A549 (cell line): ENCODE data around the gene NOSIP. TPM values are rescaled to one million over a fixed set of nuclear protein-coding genes. Genes with fewer than 3 reads are reported as not detected.

Experiments
- ATAC-seq, 2 experiments: fragments of 200-7000 bp in 1 of 2; fragments of >200 bp in 1 of 2; cut with Nextera tagmentation in 1 of 2; cut with Tn5 transposase in 1 of 2; 3 replicates each; pipeline versions ENCODE4 v1.8.0 to v1.9.1; 2018 to 2020; ENCODE audit warnings: mild to moderate bottlenecking in 1 of 2, moderate library complexity in 1 of 2
- CTCF ChIA-PET: fragments of 300-600 bp; sonication (Branson Sonifier 250); formaldehyde crosslinking; extraction: SDS; loops from one replicate; lab custom pipeline; 2021; ENCODE audit warnings: antibody characterized with exemption, inconsistent platforms; lab: Yijun Ruan, JAX
- POLR2A ChIA-PET: fragments of 350-600 bp; formaldehyde crosslinking; extraction: SDS; loops from one replicate; lab custom pipeline; 2021; ENCODE audit warnings: antibody characterized with exemption, inconsistent platforms; lab: Yijun Ruan, JAX
- DNase-seq, 2 experiments: peaks; one replicate each; pipeline versions ENCODE4 v3.0.0 to v3.0.0-alpha.2; 2011 to 2016; ENCODE audit warnings: low read depth in 1 of 2, low spot score in 1 of 2
- FAIRE-seq: peaks from 2 replicates; lab custom pipeline; 2011; peaks lifted over from hg19 to GRCh38; lab: Jason Lieb, UNC
- H3K27ac ChIP-seq, 2 experiments: fragments of >200 bp; sonication (Bioruptor Twin); formaldehyde crosslinking; 3 replicates each; pipeline ENCODE4 v1.5.1; 2016 to 2017
- H3K4me1 ChIP-seq: fragments of >200 bp; sonication (Bioruptor Twin); formaldehyde crosslinking; 3 replicates; pipeline ENCODE4 v1.6.1; 2016
- H3K4me2 ChIP-seq: fragments of >200 bp; sonication (Bioruptor Twin); formaldehyde crosslinking; 3 replicates; pipeline ENCODE4 v1.6.1; 2016
- H3K4me3 ChIP-seq: fragments of >200 bp; sonication (Bioruptor Twin); formaldehyde crosslinking; 3 replicates; pipeline ENCODE4 v1.5.1; 2016
- H3K9me3 ChIP-seq: fragments of >200 bp; sonication (Bioruptor Twin); formaldehyde crosslinking; 3 replicates; pipeline ENCODE4 v1.6.1; 2016
- ATOH8 ChIP-seq: fragments of 250-450 bp; sonication (Bioruptor Pico); IDR thresholded peaks from 2 replicates; pipeline ENCODE4 v1.5.0; 2020; ENCODE audit warnings: low read depth, mild to moderate bottlenecking, moderate library complexity
- BCL3 ChIP-seq: fragments of >200 bp; sonication (Bioruptor Twin); formaldehyde crosslinking; IDR thresholded peaks from 3 replicates; pipeline ENCODE4 v1.6.1; 2016
- CEBPB ChIP-seq, 2 experiments: fragments of >200 bp in 1 of 2; sonication (Bioruptor Twin) in 1 of 2; formaldehyde crosslinking in 1 of 2; IDR thresholded peaks; 2 replicates each; pipeline ENCODE4 v1.6.1; 2012 to 2016
- CTCF ChIP-seq: fragments of >200 bp; sonication (Bioruptor Twin); formaldehyde crosslinking; IDR thresholded peaks from 3 replicates; pipeline ENCODE4 v1.5.1; 2016
- EHF ChIP-seq: fragments of 250-450 bp; sonication (Bioruptor Pico); IDR thresholded peaks from 2 replicates; pipeline ENCODE4 v1.5.0; 2020; ENCODE audit warnings: mild to moderate bottlenecking
- FOSL2 ChIP-seq, 2 experiments: fragments of 450-650 bp in 1 of 2; fragments of >200 bp in 1 of 2; sonication (Bioruptor Twin) in 1 of 2; formaldehyde crosslinking; IDR thresholded peaks; 2 replicates each; pipeline versions ENCODE4 v1.5.0 to v1.6.1; 2016 to 2020; ENCODE audit warnings: mild to moderate bottlenecking in 1 of 2, moderate library complexity in 1 of 2
- FOXS1 ChIP-seq: fragments of 250-450 bp; sonication (Bioruptor Pico); IDR thresholded peaks from 2 replicates; pipeline ENCODE4 v1.5.0; 2020; ENCODE audit warnings: mild to moderate bottlenecking, moderate library complexity
- GATA3 ChIP-seq: IDR thresholded peaks from 2 replicates; pipeline ENCODE4 v1.6.1; 2012; ENCODE audit warnings: borderline replicate concordance
- HES2 ChIP-seq: fragments of >200 bp; sonication (Bioruptor Twin); formaldehyde crosslinking; IDR thresholded peaks from 2 replicates; pipeline ENCODE4 v1.6.1; 2016
- HMGXB4 ChIP-seq: fragments of 250-450 bp; sonication (Bioruptor Pico); IDR thresholded peaks from 2 replicates; pipeline ENCODE4 v1.5.0; 2021; ENCODE audit warnings: mild to moderate bottlenecking, moderate library complexity, borderline replicate concordance
- HOXB13 ChIP-seq: fragments of 250-450 bp; sonication (Bioruptor Pico); IDR thresholded peaks from 2 replicates; pipeline ENCODE4 v1.5.0; 2020; ENCODE audit warnings: low read depth, mild to moderate bottlenecking, moderate library complexity
- HOXB5 ChIP-seq: fragments of 250-450 bp; sonication (Bioruptor Pico); IDR thresholded peaks from 2 replicates; pipeline ENCODE4 v1.5.0; 2020; ENCODE audit warnings: mild to moderate bottlenecking, moderate library complexity
- JUN ChIP-seq, 2 experiments: fragments of >200 bp; sonication (Bioruptor Twin); formaldehyde crosslinking; IDR thresholded peaks; 2 replicates in 1 of 2; 3 replicates in 1 of 2; pipeline ENCODE4 v1.6.1; 2016 to 2017
- KDM1A ChIP-seq: fragments of 200-600 bp; sonication (generic); IDR thresholded peaks from 2 replicates; pipeline ENCODE4 v1.6.1; 2016; ENCODE audit warnings: low read depth, mild to moderate bottlenecking
- MAX ChIP-seq: IDR thresholded peaks from 2 replicates; pipeline ENCODE4 v1.6.1; 2012
- MAZ ChIP-seq: fragments of 150-350 bp; IDR thresholded peaks from 2 replicates; pipeline ENCODE4 v1.6.1; 2014; ENCODE audit warnings: antibody characterized with exemption, low read depth, low read length, borderline replicate concordance
- POLR2AphosphoS2 ChIP-seq: conservative IDR thresholded peaks from 2 replicates; pipeline ENCODE4 v1.6.1; 2012; ENCODE audit warnings: low read length, improper control_type of control experiment, inconsistent platforms
- RNF2 ChIP-seq: fragments of 200-600 bp; sonication (generic); IDR thresholded peaks from 2 replicates; pipeline ENCODE4 v1.6.1; 2016; ENCODE audit warnings: low read depth, mild to moderate bottlenecking, antibody characterized with exemption, moderate library complexity, borderline replicate concordance
- SMC3 ChIP-seq: fragments of >200 bp; sonication (Bioruptor Twin); formaldehyde crosslinking; IDR thresholded peaks from 3 replicates; pipeline ENCODE4 v1.6.1; 2018; ENCODE audit warnings: inconsistent platforms
- TP53 ChIP-seq: fragments of 250-450 bp; sonication (Bioruptor Pico); IDR thresholded peaks from 2 replicates; pipeline ENCODE4 v1.5.0; 2021; ENCODE audit warnings: mild to moderate bottlenecking, moderate library complexity
- ZFP36 ChIP-seq: fragments of 450-650 bp; IDR thresholded peaks from 2 replicates; pipeline ENCODE4 v1.6.1; 2014; ENCODE audit warnings: borderline replicate concordance; ENCODE audit not compliant: partially characterized antibody
- WGBS: methylation state at CpG from one replicate; pipeline ENCODE4 v1.1.6; 2017; ENCODE audit errors: missing lambda C conversion rate; 5-methylcytosine and 5-hydroxymethylcytosine counted together
- polyA plus RNA-seq, 4 experiments: library from polyadenylated mRNA; depleted of rRNA in 3 of 4; stranded (reverse); fragments of >200 nt; fragmentation: RNase III in 1 of 4; extraction: RNeasy Plus Mini Kit Qiagen cat#74134 plus additional on column Dnase treatment in 1 of 4; gene quantifications; 2 replicates in 3 of 4; 3 replicates in 1 of 4; pipeline ENCODE4 v1.2.3, GENCODE V29; 2011 to 2017

Gene NOSIP
- polyA plus RNA-seq, 2 of the 4 experiments (the other 2 are of a cell fraction), result 49.0 to 101 TPM

GRCh38 chr19:49541914-49542313 is 38.4 kb downstream of the NOSIP start (continued):
- TF ChIP-seq CTCF (no peak), KDM1A (no peak), EHF (CRISPR knock-in tag) (no peak), FOSL2 (IDR thresholded peaks at IDR 0.05) (no peak), FOSL2 (CRISPR knock-in tag; IDR thresholded peaks at IDR 0.05) (no peak), TP53 (no peak), RNF2 (no peak), POLR2AphosphoS2 (no peak), HES2 (no peak)
- TF ChIP-seq, all 56 proteins: peak for 0

- FAIRE-seq, result no peak
- no peak for TF ChIP-seq KDM1A
- no peak for TF ChIP-seq MAX
- TF ChIP-seq HES2, result no peak
- no peak for TF ChIP-seq RNF2
- TF ChIP-seq ZFP36, result no peak
- 0 out of 3 replicates have a peak, but pooled peaks cover 2% of the 10 kb centered on the region for H3K4me1 ChIP-seq
- no peaks in the 10 kb centered on the region for H3K9me3 ChIP-seq
- ChIA-PET CTCF (interaction anchor here (0.6 to 7.1 kb wide), 4 partner anchors 8 to 1354 kb away, joined by 3 to 84 read pairs (median 4); no protein-coding TSS in a partner anchor), POLR2A (no interaction called here)
- ATAC-seq, result no peak
- 82% methylated on average over 13 of the region's 13 CpGs for WGBS
- no peak overlapping the region for H3K4me2 ChIP-seq
- no peak overlapping the region for H3K27ac ChIP-seq
- H3K4me3 ChIP-seq, result no peak overlapping the region
- DNase-seq, result no peak
Measured at GRCh38 chr19:49539192-49539952, 41.0 kb downstream of the NOSIP start.

GRCh38 chr19:49538643-49539042 is 41.7 kb downstream of the NOSIP start:
- POLR2A ChIA-PET, result no interaction called here

More at GRCh38 chr19:49538643-49539042, 41.7 kb downstream of the NOSIP start:
- no peaks in the 10 kb centered on the region for H3K9me3 ChIP-seq
- 65% methylated on average over 5 of the region's 5 CpGs for WGBS
- CTCF ChIA-PET, result interaction anchor here (0.6 to 7.1 kb wide), 3 partner anchors 9 to 32 kb away, joined by 3 to 84 read pairs (median 5); no protein-coding TSS in a partner anchor
- 0 out of 3 replicates have a peak, but pooled peaks cover 3% of the 10 kb centered on the region for H3K4me1 ChIP-seq
- TF ChIP-seq GATA3, result no peak
- no peak for TF ChIP-seq FOXS1
- no peak for TF ChIP-seq RNF2
- no peak for TF ChIP-seq MAZ
- no peak for TF ChIP-seq SMC3
- TF ChIP-seq HOXB5 (CRISPR knock-in tag), result no peak
- no peak for TF ChIP-seq CEBPB (IDR thresholded peaks at IDR 0.05)
- TF ChIP-seq HMGXB4 (CRISPR knock-in tag), result no peak
- no peak for TF ChIP-seq BCL3
- TF ChIP-seq JUN (IDR thresholded peaks at IDR 0.05), result no peak
- TF ChIP-seq ATOH8 (CRISPR knock-in tag), result no peak
- no peak for TF ChIP-seq HOXB13
- no peak for TF ChIP-seq MAX
- TF ChIP-seq, all 56 proteins: peak for 0
- FAIRE-seq (no peak), DNase-seq (no peak), ATAC-seq (no peak)
- H3K4me3 ChIP-seq, result no peak overlapping the region
- H3K4me2 ChIP-seq, result no peak overlapping the region
- H3K27ac ChIP-seq, result no peak overlapping the region
